Measurements from ENCODE around the gene TMEM229A.
"Not testable (repeated sequence)": the region's sequence is repeated elsewhere in the genome, so short reads cannot be mapped to it uniquely, and the experiment has no call there.

The TMEM229A gene

GRCh38 chr7:124020060-124020459, 12.8 kb downstream of the TMEM229A start:
- no peak overlapping the region for H3K4me3 ChIP-seq (ENCODE audit: low read depth, low read length)
- TF ChIP-seq CTCF (IDR thresholded peaks at IDR 0.05; ENCODE audit: low read depth, low read length, missing control alignments): no peak
- in situ Hi-C loops (cut with HindIII; ENCODE audit: low pct_ligation_motif_present, low sequenced_read_pairs): no loop called here
- H3K27ac ChIP-seq: no peak overlapping the region
- no peaks in the 10 kb centered on the region for H3K36me3 ChIP-seq (replicated peaks)
- H3K27me3 ChIP-seq (replicated peaks): no peaks in the 10 kb centered on the region
- no peak for DNase-seq

- Histone ChIP-seq H3K36me3 (replicated peaks) (no peaks in the 10 kb centered on the region), H3K27me3 (replicated peaks) (no peaks in the 10 kb centered on the region), H3K4me3 (ENCODE audit: low read depth, low read length) (no peak overlapping the region), H3K27ac (no peak overlapping the region)
- no peak for DNase-seq
- TF ChIP-seq CTCF (IDR thresholded peaks at IDR 0.05; ENCODE audit: low read depth, low read length, missing control alignments): no peak
- in situ Hi-C loops (cut with HindIII; ENCODE audit: low pct_ligation_motif_present, low sequenced_read_pairs): no loop called here
Measured at GRCh38 chr7:124013306-124013705, 19.6 kb downstream of the TMEM229A start.

- DNase-seq: no peak
- Histone ChIP-seq H3K4me3 (ENCODE audit: low read depth, low read length) (no peak overlapping the region), H3K36me3 (replicated peaks) (no peaks in the 10 kb centered on the region), H3K27me3 (replicated peaks) (no peaks in the 10 kb centered on the region), H3K27ac (no peak overlapping the region)
- in situ Hi-C loops (cut with HindIII; ENCODE audit: low pct_ligation_motif_present, low sequenced_read_pairs): no loop called here
- no peak for TF ChIP-seq CTCF (IDR thresholded peaks at IDR 0.05; ENCODE audit: low read depth, low read length, missing control alignments)
Measured at GRCh38 chr7:124012864-124013263, 20.0 kb downstream of the TMEM229A start.

- H3K36me3 ChIP-seq (replicated peaks): no peaks in the 10 kb centered on the region
- H3K4me3 ChIP-seq (ENCODE audit: low read depth, low read length): no peak overlapping the region
- in situ Hi-C loops (cut with HindIII; ENCODE audit: low pct_ligation_motif_present, low sequenced_read_pairs): no loop called here
- no peak for TF ChIP-seq CTCF (IDR thresholded peaks at IDR 0.05; ENCODE audit: low read depth, low read length, missing control alignments)
- DNase-seq: no peak
- H3K27me3 ChIP-seq (replicated peaks): no peaks in the 10 kb centered on the region
- H3K27ac ChIP-seq: no peak overlapping the region
Measured at GRCh38 chr7:124009321-124009720, 23.5 kb downstream of the TMEM229A start.

- H3K4me3 ChIP-seq (ENCODE audit: low read depth, low read length); in situ Hi-C loops (cut with HindIII; ENCODE audit: low pct_ligation_motif_present, low sequenced_read_pairs); H3K27ac ChIP-seq; DNase-seq; H3K27me3 ChIP-seq (replicated peaks); H3K36me3 ChIP-seq (replicated peaks): not testable (repeated sequence)
Measured at GRCh38 chr7:124008296-124008695, 24.6 kb downstream of the TMEM229A start.

GRCh38 chr7:123999703-124000102, 33.2 kb downstream of the TMEM229A start:
- H3K27me3 ChIP-seq (replicated peaks): no peaks in the 10 kb centered on the region
- no peak overlapping the region for H3K4me3 ChIP-seq (ENCODE audit: low read depth, low read length)
- TF ChIP-seq CTCF (IDR thresholded peaks at IDR 0.05; ENCODE audit: low read depth, low read length, missing control alignments): no peak
- DNase-seq: no peak
- H3K27ac ChIP-seq: no peak overlapping the region
- H3K36me3 ChIP-seq (replicated peaks): no peaks in the 10 kb centered on the region
- in situ Hi-C loops (cut with HindIII; ENCODE audit: low pct_ligation_motif_present, low sequenced_read_pairs): no loop called here

Data from brain microvascular endothelial cell (primary cell).